GM06990 (cell line): ENCODE measurements around the gene PLXND1.
"Not testable (repeated sequence)": the region's sequence is repeated elsewhere in the genome, so short reads cannot be mapped to it uniquely, and the experiment has no call there.

Experiments used
- DNase-seq: peaks from one replicate; pipeline ENCODE4 v3.0.0-alpha.2; 2011; ENCODE audit not compliant: insufficient read length; ENCODE audit errors: extremely low read depth
- H3K27me3 ChIP-seq: replicated peaks from 2 replicates; pipeline ENCODE4 v1.6.0; 2011; ENCODE audit warnings: low read length; ENCODE audit not compliant: control insufficient read depth, insufficient read depth
- H3K36me3 ChIP-seq: 2 replicates; pipeline ENCODE4 v1.5.1; 2011; ENCODE audit warnings: low read length; ENCODE audit not compliant: control insufficient read depth, insufficient read depth
- H3K4me3 ChIP-seq: replicated peaks from 2 replicates; pipeline ENCODE4 v1.5.1; 2011; ENCODE audit warnings: low read depth, mild to moderate bottlenecking, control low read depth, low read length
- CTCF ChIP-seq: IDR thresholded peaks from 2 replicates; pipeline ENCODE4 v1.5.1; 2011; ENCODE audit warnings: low read length, control low read depth, mild to moderate bottlenecking, inconsistent platforms; ENCODE audit not compliant: insufficient read depth, poor library complexity, severe bottlenecking

Gene PLXND1

GRCh38 chr3:129518581-129518980 is 87.9 kb downstream of the PLXND1 start:
- no peak overlapping the region for H3K4me3 ChIP-seq
- no peaks in the 10 kb centered on the region; the same call in 1 of the 2 replicates for H3K36me3 ChIP-seq
- TF ChIP-seq CTCF: no peak
- H3K27me3 ChIP-seq: no peaks in the 10 kb centered on the region
- DNase-seq: no peak

- no peak for TF ChIP-seq CTCF
- Histone ChIP-seq H3K36me3 (no peaks in the 10 kb centered on the region; the same call in 1 of the 2 replicates), H3K4me3 (no peak overlapping the region), H3K27me3 (no peaks in the 10 kb centered on the region)
- no peak for DNase-seq
These were observed 88.4 kb downstream of the PLXND1 start for GRCh38 chr3:129518038-129518561.

GRCh38 chr3:129517516-129517915 is 89.0 kb downstream of the PLXND1 start:
- DNase-seq: no peak
- TF ChIP-seq CTCF: no peak
- peaks cover 2% of the 10 kb centered on the region for H3K36me3 ChIP-seq
- H3K27me3 ChIP-seq: no peaks in the 10 kb centered on the region
- no peak overlapping the region for H3K4me3 ChIP-seq

GRCh38 chr3:129515821-129516432 is 90.5 kb downstream of the PLXND1 start:
- not testable (repeated sequence) for DNase-seq, H3K27me3 ChIP-seq, H3K4me3 ChIP-seq, H3K36me3 ChIP-seq

GRCh38 chr3:129515108-129515820 is 91.2 kb downstream of the PLXND1 start:
- not testable (repeated sequence) for H3K27me3 ChIP-seq, H3K36me3 ChIP-seq, DNase-seq, H3K4me3 ChIP-seq

- no peak for TF ChIP-seq CTCF
- Histone ChIP-seq H3K36me3 (peaks cover 2% of the 10 kb centered on the region), H3K27me3 (no peaks in the 10 kb centered on the region), H3K4me3 (no peak overlapping the region)
- no peak for DNase-seq
These were observed 91.9 kb downstream of the PLXND1 start for GRCh38 chr3:129514563-129514962.
